ENCODE results near the gene MECP2. TPM values are rescaled to one million over a fixed set of nuclear protein-coding genes. Genes with fewer than 3 reads are reported as not detected.

The MECP2 gene
- total RNA-seq, 1 experiment from 2014 or later = 88.9 TPM

GRCh38 chrX:154033848-154034247 lies 63.7 kb downstream of the MECP2 start:
- DNase-seq (ENCODE audit: low read depth, low spot score) = no peak
- BruUV-seq (replicated peaks) = no TSS peak

GRCh38 chrX:154032653-154033052 lies 64.9 kb downstream of the MECP2 start:
- POLR2A ChIA-PET = no interaction called here
- Histone ChIP-seq H3K4me1 (ENCODE audit: control insufficient read depth, insufficient read depth, low read length) (no peaks in the 10 kb centered on the region), H3K9me3 (ENCODE audit: control insufficient read depth, insufficient read depth, low read depth, low read length) (no peaks in the 10 kb centered on the region), H3K36me3 (ENCODE audit: control insufficient read depth, insufficient read depth, low read length) (no peaks in the 10 kb centered on the region; the same call in 1 of the 2 replicates), H3K4me3 (ENCODE audit: low read depth in 2 of 2, low read length in 2 of 2) (no peak overlapping the region), H3K27ac (ENCODE audit: low read length) (no peak overlapping the region), H3K27me3 (ENCODE audit: control insufficient read depth, insufficient read depth, low read length) (no peaks in the 10 kb centered on the region)
- no peak for DNase-seq (ENCODE audit: low read depth, low spot score)
- TF ChIP-seq POLR2AphosphoS5 (IDR thresholded peaks at IDR 0.05; ENCODE audit: low read depth, low read length) = no peak
- no peak for TF ChIP-seq SIN3A (IDR thresholded peaks at IDR 0.05; ENCODE audit: borderline replicate concordance, insufficient read depth, low read depth, low read length)
- TF ChIP-seq REST (IDR thresholded peaks at IDR 0.05; ENCODE audit: insufficient read depth in 1 of 2, low read depth in 2 of 2, low read length in 1 of 2) = no peak
- no peak for TF ChIP-seq CTCF (IDR thresholded peaks at IDR 0.05)
- no peak for TF ChIP-seq TCF7L2 (IDR thresholded peaks at IDR 0.05; ENCODE audit: low read depth, low read length)
- CTCF ChIA-PET = no interaction called here
- in situ Hi-C loops (cut with HindIII; ENCODE audit: low pct_unique_long_range_greater_than_20kb, low sequenced_read_pairs) = no loop called here
- ATAC-seq = no peak
- intact Hi-C loops (cut with micrococcal nuclease; ENCODE audit: unreplicated experiment) = no loop called here
- no TSS peak for BruUV-seq (replicated peaks)

More at GRCh38 chrX:154033848-154034247, 63.7 kb downstream of the MECP2 start:
- ChIA-PET POLR2A (no interaction called here), CTCF (no interaction called here)
- no peaks in the 10 kb centered on the region for H3K4me1 ChIP-seq (ENCODE audit: control insufficient read depth, insufficient read depth, low read length)
- intact Hi-C loops (cut with micrococcal nuclease; ENCODE audit: unreplicated experiment) = no loop called here
- no peak overlapping the region for H3K27ac ChIP-seq (ENCODE audit: low read length)
- no peaks in the 10 kb centered on the region for H3K27me3 ChIP-seq (ENCODE audit: control insufficient read depth, insufficient read depth, low read length)
- in situ Hi-C loops (cut with HindIII; ENCODE audit: low pct_unique_long_range_greater_than_20kb, low sequenced_read_pairs) = no loop called here
- H3K4me3 ChIP-seq (ENCODE audit: low read depth in 2 of 2, low read length in 2 of 2) = no peak overlapping the region
- no peaks in the 10 kb centered on the region for H3K9me3 ChIP-seq (ENCODE audit: control insufficient read depth, insufficient read depth, low read depth, low read length)
- no peak for TF ChIP-seq POLR2AphosphoS5 (IDR thresholded peaks at IDR 0.05; ENCODE audit: low read depth, low read length)
- no peak for TF ChIP-seq TCF7L2 (IDR thresholded peaks at IDR 0.05; ENCODE audit: low read depth, low read length)
- TF ChIP-seq REST (IDR thresholded peaks at IDR 0.05; ENCODE audit: insufficient read depth in 1 of 2, low read depth in 2 of 2, low read length in 1 of 2) = no peak
- no peak for TF ChIP-seq CTCF (IDR thresholded peaks at IDR 0.05)
- no peak for TF ChIP-seq SIN3A (IDR thresholded peaks at IDR 0.05; ENCODE audit: borderline replicate concordance, insufficient read depth, low read depth, low read length)
- H3K36me3 ChIP-seq (ENCODE audit: control insufficient read depth, insufficient read depth, low read length) = no peaks in the 10 kb centered on the region; the same call in 1 of the 2 replicates
- ATAC-seq = no peak
